WTC11 (cell line): ENCODE data around the gene RBM44. TPM values are rescaled to one million over a fixed set of nuclear protein-coding genes. Genes with fewer than 3 reads are reported as not detected.

Experiments used
- ATAC-seq: fragments of 200-7000 bp; cut with Tn5 transposase; 2 replicates; pipeline ENCODE4 v1.10.0; 2021; ENCODE audit warnings: mild to moderate bottlenecking, moderate library complexity
- CTCF ChIA-PET: fragments of 300-600 bp; sonication (Branson Sonifier 250); formaldehyde crosslinking; loops from one replicate; lab custom pipeline; 2021; ENCODE audit warnings: antibody characterized with exemption; lab: Charles Lee
- POLR2A ChIA-PET: fragments of 350-600 bp; sonication (Branson Sonifier 250); formaldehyde crosslinking; loops from one replicate; lab custom pipeline; 2021; ENCODE audit warnings: antibody characterized with exemption; lab: Charles Lee
- DNase-seq: peaks from one replicate; pipeline ENCODE4 v3.0.0; 2021; ENCODE audit warnings: low spot score
- H3K27ac Mint-ChIP-seq: 2 replicates; pipeline ENCODE4 v1.8.0; 2021; ENCODE audit warnings: mixed read lengths
- H3K27me3 Mint-ChIP-seq: 2 replicates; pipeline ENCODE4 v1.8.0; 2021; ENCODE audit warnings: low read depth, mild to moderate bottlenecking, moderate library complexity, mixed read lengths
- H3K36me3 Mint-ChIP-seq: 2 replicates; pipeline ENCODE4 v1.8.0; 2021; ENCODE audit warnings: mixed read lengths
- H3K4me1 Mint-ChIP-seq: 2 replicates; pipeline ENCODE4 v1.8.0; 2022; ENCODE audit warnings: mixed read lengths
- H3K4me3 Mint-ChIP-seq: 2 replicates; pipeline ENCODE4 v1.8.0; 2021; ENCODE audit warnings: mild to moderate bottlenecking, moderate library complexity, mixed read lengths
- H3K9me3 Mint-ChIP-seq: 2 replicates; pipeline ENCODE4 v1.8.0; 2021; ENCODE audit warnings: mixed read lengths
- AR ChIP-seq: fragments of 250-450 bp; sonication (Bioruptor Pico); IDR thresholded peaks from 2 replicates; pipeline ENCODE4 v1.9.0; 2021; ENCODE audit warnings: mild to moderate bottlenecking
- ARID4B ChIP-seq: sonication (generic); formaldehyde crosslinking; IDR thresholded peaks from 2 replicates; pipeline ENCODE4 v1.8.0; 2023; ENCODE audit warnings: missing genetic modification reagents, mild to moderate bottlenecking, borderline replicate concordance
- E2F5 ChIP-seq: sonication (generic); formaldehyde crosslinking; IDR thresholded peaks from 2 replicates; pipeline ENCODE4 v1.8.1; 2022; ENCODE audit warnings: mild to moderate bottlenecking, moderate library complexity, missing genetic modification reagents
- ELF4 ChIP-seq: sonication (generic); formaldehyde crosslinking; IDR thresholded peaks from 2 replicates; pipeline ENCODE4 v1.8.1; 2022; ENCODE audit warnings: low read depth, mild to moderate bottlenecking, moderate library complexity, missing genetic modification reagents
- ESRRA ChIP-seq: sonication (generic); formaldehyde crosslinking; IDR thresholded peaks from 2 replicates; pipeline ENCODE4 v1.8.1; 2022; ENCODE audit warnings: mild to moderate bottlenecking, missing genetic modification reagents, borderline replicate concordance
- GTF2I ChIP-seq: fragments of 250-450 bp; sonication (Bioruptor Pico); conservative IDR thresholded peaks from 2 replicates; pipeline ENCODE4 v1.4.0; 2021; ENCODE audit warnings: mild to moderate bottlenecking
- MYBL2 ChIP-seq: sonication (generic); formaldehyde crosslinking; IDR thresholded peaks from 2 replicates; pipeline ENCODE4 v1.8.1; 2023; ENCODE audit warnings: mild to moderate bottlenecking, moderate library complexity, missing genetic modification reagents
- ZBTB21 ChIP-seq: sonication (generic); formaldehyde crosslinking; IDR thresholded peaks from 2 replicates; pipeline ENCODE4 v1.8.1; 2023; ENCODE audit warnings: mild to moderate bottlenecking, missing genetic modification reagents, borderline replicate concordance
- ZNF416 ChIP-seq: fragments of 250-450 bp; sonication (Bioruptor Pico); IDR thresholded peaks from 2 replicates; pipeline ENCODE4 v1.9.0; 2021; ENCODE audit warnings: mild to moderate bottlenecking, inconsistent platforms
- ZNF425 ChIP-seq: fragments of 250-450 bp; sonication (Bioruptor Pico); conservative IDR thresholded peaks from 2 replicates; pipeline ENCODE4 v1.9.0; 2021; ENCODE audit warnings: mild to moderate bottlenecking
- ZNF671 ChIP-seq: fragments of 250-450 bp; sonication (Bioruptor Pico); IDR thresholded peaks from 2 replicates; pipeline ENCODE4 v1.8.0; 2021; ENCODE audit warnings: mild to moderate bottlenecking
- total RNA-seq: library from RNA; stranded (reverse); gene quantifications from 3 replicates; pipeline ENCODE4 v1.2.3, GENCODE V29; 2021
- TF ChIP-seq, protein P1 (sequence below): sonication (generic); formaldehyde crosslinking; IDR thresholded peaks from 2 replicates; pipeline ENCODE4 v1.8.1; 2023; ENCODE audit warnings: mild to moderate bottlenecking, missing genetic modification reagents, borderline replicate concordance
- TF ChIP-seq, protein P2 (sequence below): fragments of 250-450 bp; sonication (Bioruptor Pico); IDR thresholded peaks from 2 replicates; pipeline ENCODE4 v1.9.0; 2021; ENCODE audit warnings: mild to moderate bottlenecking, borderline replicate concordance
- TF ChIP-seq, protein P3 (sequence below): sonication (generic); formaldehyde crosslinking; IDR thresholded peaks from 2 replicates; pipeline ENCODE4 v1.8.1; 2022; ENCODE audit warnings: mild to moderate bottlenecking, missing genetic modification reagents, moderate library complexity, borderline replicate concordance

RBM44 gene
- total RNA-seq, 1 experiment from 2014 or later, result 1.3 TPM

GRCh38 chr2:237752761-237753165 lies 45.8 kb upstream of the RBM44 start (continued):
- TF ChIP-seq, protein P1, sequence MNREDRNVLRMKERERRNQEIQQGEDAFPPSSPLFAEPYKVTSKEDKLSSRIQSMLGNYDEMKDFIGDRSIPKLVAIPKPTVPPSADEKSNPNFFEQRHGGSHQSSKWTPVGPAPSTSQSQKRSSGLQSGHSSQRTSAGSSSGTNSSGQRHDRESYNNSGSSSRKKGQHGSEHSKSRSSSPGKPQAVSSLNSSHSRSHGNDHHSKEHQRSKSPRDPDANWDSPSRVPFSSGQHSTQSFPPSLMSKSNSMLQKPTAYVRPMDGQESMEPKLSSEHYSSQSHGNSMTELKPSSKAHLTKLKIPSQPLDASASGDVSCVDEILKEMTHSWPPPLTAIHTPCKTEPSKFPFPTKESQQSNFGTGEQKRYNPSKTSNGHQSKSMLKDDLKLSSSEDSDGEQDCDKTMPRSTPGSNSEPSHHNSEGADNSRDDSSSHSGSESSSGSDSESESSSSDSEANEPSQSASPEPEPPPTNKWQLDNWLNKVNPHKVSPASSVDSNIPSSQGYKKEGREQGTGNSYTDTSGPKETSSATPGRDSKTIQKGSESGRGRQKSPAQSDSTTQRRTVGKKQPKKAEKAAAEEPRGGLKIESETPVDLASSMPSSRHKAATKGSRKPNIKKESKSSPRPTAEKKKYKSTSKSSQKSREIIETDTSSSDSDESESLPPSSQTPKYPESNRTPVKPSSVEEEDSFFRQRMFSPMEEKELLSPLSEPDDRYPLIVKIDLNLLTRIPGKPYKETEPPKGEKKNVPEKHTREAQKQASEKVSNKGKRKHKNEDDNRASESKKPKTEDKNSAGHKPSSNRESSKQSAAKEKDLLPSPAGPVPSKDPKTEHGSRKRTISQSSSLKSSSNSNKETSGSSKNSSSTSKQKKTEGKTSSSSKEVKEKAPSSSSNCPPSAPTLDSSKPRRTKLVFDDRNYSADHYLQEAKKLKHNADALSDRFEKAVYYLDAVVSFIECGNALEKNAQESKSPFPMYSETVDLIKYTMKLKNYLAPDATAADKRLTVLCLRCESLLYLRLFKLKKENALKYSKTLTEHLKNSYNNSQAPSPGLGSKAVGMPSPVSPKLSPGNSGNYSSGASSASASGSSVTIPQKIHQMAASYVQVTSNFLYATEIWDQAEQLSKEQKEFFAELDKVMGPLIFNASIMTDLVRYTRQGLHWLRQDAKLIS (CRISPR knock-in tag), result no peak
- TF ChIP-seq ZBTB21 (CRISPR knock-in tag), result no peak
- no peak for TF ChIP-seq E2F5
- TF ChIP-seq GTF2I (CRISPR knock-in tag), result no peak
- no peak for TF ChIP-seq ZNF425 (CRISPR knock-in tag)
- TF ChIP-seq ESRRA, result no peak
- TF ChIP-seq, protein P2, sequence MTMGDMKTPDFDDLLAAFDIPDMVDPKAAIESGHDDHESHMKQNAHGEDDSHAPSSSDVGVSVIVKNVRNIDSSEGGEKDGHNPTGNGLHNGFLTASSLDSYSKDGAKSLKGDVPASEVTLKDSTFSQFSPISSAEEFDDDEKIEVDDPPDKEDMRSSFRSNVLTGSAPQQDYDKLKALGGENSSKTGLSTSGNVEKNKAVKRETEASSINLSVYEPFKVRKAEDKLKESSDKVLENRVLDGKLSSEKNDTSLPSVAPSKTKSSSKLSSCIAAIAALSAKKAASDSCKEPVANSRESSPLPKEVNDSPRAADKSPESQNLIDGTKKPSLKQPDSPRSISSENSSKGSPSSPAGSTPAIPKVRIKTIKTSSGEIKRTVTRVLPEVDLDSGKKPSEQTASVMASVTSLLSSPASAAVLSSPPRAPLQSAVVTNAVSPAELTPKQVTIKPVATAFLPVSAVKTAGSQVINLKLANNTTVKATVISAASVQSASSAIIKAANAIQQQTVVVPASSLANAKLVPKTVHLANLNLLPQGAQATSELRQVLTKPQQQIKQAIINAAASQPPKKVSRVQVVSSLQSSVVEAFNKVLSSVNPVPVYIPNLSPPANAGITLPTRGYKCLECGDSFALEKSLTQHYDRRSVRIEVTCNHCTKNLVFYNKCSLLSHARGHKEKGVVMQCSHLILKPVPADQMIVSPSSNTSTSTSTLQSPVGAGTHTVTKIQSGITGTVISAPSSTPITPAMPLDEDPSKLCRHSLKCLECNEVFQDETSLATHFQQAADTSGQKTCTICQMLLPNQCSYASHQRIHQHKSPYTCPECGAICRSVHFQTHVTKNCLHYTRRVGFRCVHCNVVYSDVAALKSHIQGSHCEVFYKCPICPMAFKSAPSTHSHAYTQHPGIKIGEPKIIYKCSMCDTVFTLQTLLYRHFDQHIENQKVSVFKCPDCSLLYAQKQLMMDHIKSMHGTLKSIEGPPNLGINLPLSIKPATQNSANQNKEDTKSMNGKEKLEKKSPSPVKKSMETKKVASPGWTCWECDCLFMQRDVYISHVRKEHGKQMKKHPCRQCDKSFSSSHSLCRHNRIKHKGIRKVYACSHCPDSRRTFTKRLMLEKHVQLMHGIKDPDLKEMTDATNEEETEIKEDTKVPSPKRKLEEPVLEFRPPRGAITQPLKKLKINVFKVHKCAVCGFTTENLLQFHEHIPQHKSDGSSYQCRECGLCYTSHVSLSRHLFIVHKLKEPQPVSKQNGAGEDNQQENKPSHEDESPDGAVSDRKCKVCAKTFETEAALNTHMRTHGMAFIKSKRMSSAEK (CRISPR knock-in tag), result no peak

GRCh38 chr2:237754182-237754581 lies 44.4 kb upstream of the RBM44 start:
- ChIA-PET POLR2A (no interaction called here), CTCF (interaction anchor here (1.2 kb wide), 2 partner anchors 182 to 241 kb away, joined by 3 to 4 read pairs; no protein-coding TSS in a partner anchor)
- Mint-ChIP-seq H3K27ac (no peak overlapping the region), H3K36me3 (peaks cover 71% of the 10 kb centered on the region), H3K27me3 (no peaks in the 10 kb centered on the region), H3K9me3 (no peaks in the 10 kb centered on the region), H3K4me1 (no peaks in the 10 kb centered on the region), H3K4me3 (no peak overlapping the region)
- DNase-seq (no peak), ATAC-seq (no peak)
- TF ChIP-seq ZNF416 (no peak), MYBL2 (CRISPR knock-in tag) (no peak), ZNF671 (no peak), ARID4B (CRISPR knock-in tag) (no peak), AR (CRISPR knock-in tag) (no peak), E2F5 (no peak), ELF4 (no peak)
- TF ChIP-seq, protein P3, sequence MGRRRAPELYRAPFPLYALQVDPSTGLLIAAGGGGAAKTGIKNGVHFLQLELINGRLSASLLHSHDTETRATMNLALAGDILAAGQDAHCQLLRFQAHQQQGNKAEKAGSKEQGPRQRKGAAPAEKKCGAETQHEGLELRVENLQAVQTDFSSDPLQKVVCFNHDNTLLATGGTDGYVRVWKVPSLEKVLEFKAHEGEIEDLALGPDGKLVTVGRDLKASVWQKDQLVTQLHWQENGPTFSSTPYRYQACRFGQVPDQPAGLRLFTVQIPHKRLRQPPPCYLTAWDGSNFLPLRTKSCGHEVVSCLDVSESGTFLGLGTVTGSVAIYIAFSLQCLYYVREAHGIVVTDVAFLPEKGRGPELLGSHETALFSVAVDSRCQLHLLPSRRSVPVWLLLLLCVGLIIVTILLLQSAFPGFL (CRISPR knock-in tag), result no peak
